Stimulated activated CD4-positive, alpha-beta T cell treated with anti-CD3 and anti-CD28 coated beads, Interleukin-12 subunit alpha, Interleukin-12 subunit beta, amount 100 ng/mL, for 4 hours (primary cell): ENCODE data around the gene GRK6.

Source experiments
- DNase-seq: peaks from one replicate; pipeline ENCODE4 v3.0.0-alpha.2; 2020

The GRK6 gene

GRCh38 chr5:177490311-177490991 is 64.0 kb downstream of the GRK6 start:
- DNase-seq: no peak

GRCh38 chr5:177490992-177491391 is 64.5 kb downstream of the GRK6 start:
- DNase-seq: no peak

- no peak for DNase-seq
These were observed 65.0 kb downstream of the GRK6 start for GRCh38 chr5:177491429-177491945.

GRCh38 chr5:177491983-177492746 is 65.7 kb downstream of the GRK6 start:
- no peak for DNase-seq
